Liver (tissue), 3 donors: ENCODE data around the gene RNFT2.

ENCODE experiments used
- GABPA ChIP-seq, 2 donors: IDR thresholded peaks in 1 of 2; conservative IDR thresholded peaks in 1 of 2; 2 replicates each; pipeline ENCODE4 v1.6.1; 2016; ENCODE audit warnings: antibody characterized with exemption in 2 of 2, mild to moderate bottlenecking in 1 of 2, moderate library complexity in 1 of 2
- HNF4A ChIP-seq, 2 donors: conservative IDR thresholded peaks; 2 replicates each; pipeline ENCODE4 v1.6.1; 2016; ENCODE audit warnings: antibody characterized with exemption in 2 of 2, mild to moderate bottlenecking in 2 of 2
- HNF4G ChIP-seq: IDR thresholded peaks from 2 replicates; pipeline ENCODE4 v1.6.1; 2016; ENCODE audit warnings: antibody characterized with exemption
- RAD21 ChIP-seq, 2 donors: IDR thresholded peaks; 2 replicates each; pipeline ENCODE4 v1.6.1; 2016; ENCODE audit warnings: antibody characterized with exemption in 2 of 2, mild to moderate bottlenecking in 2 of 2
- REST ChIP-seq: IDR thresholded peaks from 2 replicates; pipeline ENCODE4 v1.6.1; 2016; ENCODE audit warnings: antibody characterized with exemption, mild to moderate bottlenecking
- SP1 ChIP-seq: IDR thresholded peaks from 2 replicates; pipeline ENCODE4 v1.6.1; 2018; ENCODE audit warnings: antibody characterized with exemption, mild to moderate bottlenecking
- TF ChIP-seq, protein P1 (sequence below): fragments of 150-350 bp; IDR thresholded peaks from 2 replicates; pipeline ENCODE4 v1.5.1; 2017; ENCODE audit warnings: improper control_type of control experiment, low read depth, low read length; ENCODE audit not compliant: missing input control
- TF ChIP-seq, protein P2 (sequence below): IDR thresholded peaks from 2 replicates; pipeline ENCODE4 v1.6.1; 2016; ENCODE audit warnings: antibody characterized with exemption
- donor health status: healthy.
- donor health status: healthy.

- TF ChIP-seq REST (no peak), HNF4G (no peak), HNF4A (conservative IDR thresholded peaks at IDR 0.05) (no peak), SP1 (no peak), RAD21 (IDR thresholded peaks at IDR 0.05) (no peak), GABPA (IDR thresholded peaks at IDR 0.05 in 1 of 2, conservative IDR thresholded peaks at IDR 0.05 in 1 of 2) (no peak)
- TF ChIP-seq, protein P1, sequence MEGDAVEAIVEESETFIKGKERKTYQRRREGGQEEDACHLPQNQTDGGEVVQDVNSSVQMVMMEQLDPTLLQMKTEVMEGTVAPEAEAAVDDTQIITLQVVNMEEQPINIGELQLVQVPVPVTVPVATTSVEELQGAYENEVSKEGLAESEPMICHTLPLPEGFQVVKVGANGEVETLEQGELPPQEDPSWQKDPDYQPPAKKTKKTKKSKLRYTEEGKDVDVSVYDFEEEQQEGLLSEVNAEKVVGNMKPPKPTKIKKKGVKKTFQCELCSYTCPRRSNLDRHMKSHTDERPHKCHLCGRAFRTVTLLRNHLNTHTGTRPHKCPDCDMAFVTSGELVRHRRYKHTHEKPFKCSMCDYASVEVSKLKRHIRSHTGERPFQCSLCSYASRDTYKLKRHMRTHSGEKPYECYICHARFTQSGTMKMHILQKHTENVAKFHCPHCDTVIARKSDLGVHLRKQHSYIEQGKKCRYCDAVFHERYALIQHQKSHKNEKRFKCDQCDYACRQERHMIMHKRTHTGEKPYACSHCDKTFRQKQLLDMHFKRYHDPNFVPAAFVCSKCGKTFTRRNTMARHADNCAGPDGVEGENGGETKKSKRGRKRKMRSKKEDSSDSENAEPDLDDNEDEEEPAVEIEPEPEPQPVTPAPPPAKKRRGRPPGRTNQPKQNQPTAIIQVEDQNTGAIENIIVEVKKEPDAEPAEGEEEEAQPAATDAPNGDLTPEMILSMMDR = no peak
- TF ChIP-seq, protein P2, sequence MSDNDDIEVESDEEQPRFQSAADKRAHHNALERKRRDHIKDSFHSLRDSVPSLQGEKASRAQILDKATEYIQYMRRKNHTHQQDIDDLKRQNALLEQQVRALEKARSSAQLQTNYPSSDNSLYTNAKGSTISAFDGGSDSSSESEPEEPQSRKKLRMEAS = no peak
These were observed 27.2 kb downstream of the RNFT2 start for GRCh38 chr12:116765271-116765670.
